K562 (cell line): Measurements from ENCODE around the gene ZNF853. TPM values are rescaled to one million over a fixed set of nuclear protein-coding genes. Genes with fewer than 3 reads are reported as not detected.

Experiments
- BDP1 ChIP-seq: IDR thresholded peaks from 3 replicates; pipeline ENCODE4 v1.6.1; 2011; ENCODE audit not compliant: insufficient read length, insufficient read depth
- CTBP1 ChIP-seq: fragments of 450-650 bp; IDR thresholded peaks from 2 replicates; pipeline ENCODE4 v1.6.1; 2016; ENCODE audit warnings: borderline replicate concordance
- CTCF ChIP-seq, 3 experiments: IDR thresholded peaks in 2 of 3; conservative IDR thresholded peaks in 1 of 3; 2 replicates each; pipeline ENCODE4 v1.5.1; 2011 to 2012; ENCODE audit warnings: low read length in 3 of 3, mild to moderate bottlenecking in 3 of 3, control low read depth in 2 of 3, improper control_type of control experiment in 1 of 3, inconsistent platforms in 1 of 3, low read depth in 1 of 3, mixed read lengths in 1 of 3, moderate library complexity in 1 of 3; ENCODE audit not compliant: insufficient read depth in 2 of 3
- CXXC5 ChIP-seq: fragments of 250-450 bp; sonication (Bioruptor Pico); IDR thresholded peaks from 2 replicates; pipeline ENCODE4 v1.8.0; 2022; ENCODE audit warnings: inconsistent platforms, mild to moderate bottlenecking, moderate library complexity
- EGR1 ChIP-seq: fragments of 450-650 bp; conservative IDR thresholded peaks from 2 replicates; pipeline ENCODE4 v1.6.1; 2017; ENCODE audit warnings: mild to moderate bottlenecking
- FOXK2 ChIP-seq, 2 experiments: fragments of 450-650 bp; IDR thresholded peaks in 1 of 2; conservative IDR thresholded peaks in 1 of 2; 2 replicates each; pipeline ENCODE4 v1.6.1; 2016; ENCODE audit warnings: low read depth in 2 of 2, mild to moderate bottlenecking in 1 of 2
- KHSRP ChIP-seq: fragments of 450-650 bp; IDR thresholded peaks from 2 replicates; pipeline ENCODE4 v1.6.1; 2017
- LEF1 ChIP-seq: fragments of 450-650 bp; IDR thresholded peaks from 2 replicates; pipeline ENCODE4 v1.6.1; 2016; ENCODE audit warnings: mild to moderate bottlenecking
- MCM5 ChIP-seq: fragments of 450-650 bp; IDR thresholded peaks from 2 replicates; pipeline ENCODE4 v1.6.1; 2016; ENCODE audit warnings: low read depth
- MTA3 ChIP-seq: fragments of 450-650 bp; formaldehyde crosslinking; IDR thresholded peaks from 2 replicates; pipeline ENCODE4 v1.6.1; 2017; ENCODE audit warnings: mild to moderate bottlenecking, borderline replicate concordance
- MYBL2 ChIP-seq, 2 experiments: fragments of 450-650 bp in 1 of 2; sonication (generic) in 1 of 2; formaldehyde crosslinking in 1 of 2; IDR thresholded peaks; 2 replicates each; pipeline versions ENCODE4 v1.6.1 to v1.8.1; 2017 to 2022; ENCODE audit warnings: borderline replicate concordance in 1 of 2, inconsistent platforms in 1 of 2, low read depth in 1 of 2, mild to moderate bottlenecking in 1 of 2, missing genetic modification reagents in 1 of 2, moderate library complexity in 1 of 2
- RBBP5 ChIP-seq: fragments of 200-600 bp; sonication (generic); IDR thresholded peaks from 2 replicates; pipeline ENCODE4 v1.6.1; 2012; ENCODE audit warnings: borderline replicate concordance, mild to moderate bottlenecking, low read length, control low read depth, inconsistent platforms; ENCODE audit not compliant: insufficient read depth, poor library complexity, severe bottlenecking
- SMARCE1 ChIP-seq: fragments of 450-650 bp; IDR thresholded peaks from 2 replicates; pipeline ENCODE4 v1.7.1; 2016; ENCODE audit warnings: mild to moderate bottlenecking
- TAF15 ChIP-seq: fragments of 200-400 bp; formaldehyde crosslinking; IDR thresholded peaks from 2 replicates; pipeline ENCODE4 v1.6.1; 2017; ENCODE audit warnings: mild to moderate bottlenecking, low read depth, low read length, moderate library complexity
- TBP ChIP-seq: optimal IDR thresholded peaks from 2 replicates; pipeline ENCODE3; 2011; ENCODE audit warnings: low read depth, low read length, improper control_type of control experiment
- ZBTB11 ChIP-seq, 3 experiments: fragments of 200-800 bp in 1 of 3; fragments of 250-450 bp in 1 of 3; fragments of 450-650 bp in 1 of 3; sonication (Bioruptor Pico) in 1 of 3; sonication (Bioruptor generic) in 1 of 3; formaldehyde crosslinking in 1 of 3; IDR thresholded peaks; 2 replicates each; pipeline versions ENCODE4 v1.6.1 to v1.8.0; 2016 to 2022; ENCODE audit warnings: mild to moderate bottlenecking in 2 of 3, missing genetic modification characterization in 2 of 3, missing compliant biosample characterization in 1 of 3, moderate library complexity in 1 of 3
- ZBTB7A ChIP-seq: IDR thresholded peaks from 2 replicates; pipeline ENCODE4 v1.6.1; 2011; ENCODE audit warnings: low read depth, mild to moderate bottlenecking, low read length, moderate library complexity, borderline replicate concordance; ENCODE audit not compliant: control insufficient read depth
- ZFPM2 ChIP-seq: fragments of 250-450 bp; sonication (Bioruptor Pico); IDR thresholded peaks from 2 replicates; pipeline ENCODE4 v1.5.1; 2022; ENCODE audit warnings: mild to moderate bottlenecking
- ZNF347 ChIP-seq: fragments of 450-650 bp; formaldehyde crosslinking; IDR thresholded peaks from 2 replicates; pipeline ENCODE4 v1.4.0; 2020; ENCODE audit warnings: low read depth, mild to moderate bottlenecking, moderate library complexity
- ZNF511 ChIP-seq: sonication (generic); formaldehyde crosslinking; IDR thresholded peaks from 2 replicates; pipeline ENCODE4 v1.8.0; 2022; ENCODE audit warnings: mild to moderate bottlenecking, missing genetic modification reagents
- ZNF584 ChIP-seq: fragments of 200-800 bp; sonication (Bioruptor generic); IDR thresholded peaks from 2 replicates; pipeline ENCODE4 v1.6.1; 2016; ENCODE audit warnings: low read depth, mild to moderate bottlenecking, missing genetic modification characterization, missing compliant biosample characterization
- ZNF75A ChIP-seq: fragments of 450-650 bp; formaldehyde crosslinking; IDR thresholded peaks from 2 replicates; pipeline ENCODE4 v1.4.0; 2020; ENCODE audit warnings: mild to moderate bottlenecking
- polyA plus RNA-seq, 8 experiments: library from polyadenylated mRNA; depleted of rRNA in 4 of 8; stranded (reverse) in 5 of 8; unstranded in 3 of 8; fragments of >200 nt; fragmentation: Nextera tagmentation in 2 of 8; fragmentation: Illumina TruSeq in 1 of 8; extraction: Ambion mirVana in 2 of 8; extraction: Trizol in 1 of 8; gene quantifications; 2 replicates each; pipeline versions ENCODE4 v1.2.1 to v1.2.3, GENCODE V29; 2011 to 2014; ENCODE audit warnings: inconsistent platforms in 1 of 8, missing spikeins in 1 of 8
- total RNA-seq, 7 experiments: library from RNA; depleted of rRNA in 6 of 7; stranded (reverse); fragments of >200 nt in 6 of 7; fragmentation: Illumina TruSeq in 2 of 7; extraction: Trizol in 2 of 7; gene quantifications; 2 replicates each; pipeline versions ENCODE4 v1.2.1 to v1.2.3, GENCODE V29; 2011 to 2021; ENCODE audit warnings: low replicate concordance in 1 of 7

ZNF853 gene
- total and polyA plus RNA-seq, 9 of the 15 experiments (the other 6 are each of a cell fraction or from before 2014, with no cell fraction given) = 0.03 TPM; not detected in 8

GRCh38 chr7:6577369-6578113 is 37.9 kb upstream of the ZNF853 start, which contains the start of gene ZDHHC4 (continued):
- peak; percentile 31 for TF ChIP-seq RBBP5
- no peak for TF ChIP-seq MYBL2 (IDR thresholded peaks at IDR 0.05; ENCODE audit: low read depth)
- TF ChIP-seq MYBL2 (CRISPR knock-in tag; IDR thresholded peaks at IDR 0.05; ENCODE audit: borderline replicate concordance) = no peak
- TF ChIP-seq TBP = peak; percentile 75
- TF ChIP-seq FOXK2 (conservative IDR thresholded peaks at IDR 0.05 in 1 of 2, IDR thresholded peaks at IDR 0.05 in 1 of 2; ENCODE audit: low read depth in 2 of 2) = peak in 1 of 2 experiments; percentile 35; a peak in 3 of 4 replicates
- TF ChIP-seq MTA3 = peak; percentile 82; the same call in 1 of the 2 replicates
- no peak for TF ChIP-seq SMARCE1
- peak; percentile 78 for TF ChIP-seq ZBTB7A
- TF ChIP-seq MCM5 = no peak
- no peak for TF ChIP-seq TAF15
- peak; percentile 94 for TF ChIP-seq CXXC5 (CRISPR knock-in tag)
- no peak for TF ChIP-seq BDP1
- TF ChIP-seq ZNF511 = peak; percentile 60; the same call in 1 of the 2 replicates
- TF ChIP-seq LEF1 = no peak
- peak in 2 of 3 experiments; percentile 71 to 85; a peak in 4 of 6 replicates for TF ChIP-seq ZBTB11 (CRISPR knock-in tag; IDR thresholded peaks at IDR 0.05)
- TF ChIP-seq EGR1 = peak; percentile 76
- no peak for TF ChIP-seq ZNF75A (CRISPR knock-in tag)
- TF ChIP-seq CTBP1 = peak; percentile 56; the same call in 1 of the 2 replicates
- TF ChIP-seq ZFPM2 = no peak
- TF ChIP-seq KHSRP = no peak
- no peak for TF ChIP-seq ZNF584 (CRISPR knock-in tag)
- TF ChIP-seq ZNF347 = no peak
- TF ChIP-seq CTCF (IDR thresholded peaks at IDR 0.05 in 2 of 3, conservative IDR thresholded peaks at IDR 0.05 in 1 of 3; ENCODE audit: insufficient read depth in 2 of 3, low read depth in 1 of 3, low read length in 3 of 3) = 0 out of 6 replicates have a peak, but pooled peaks of 1 of the 3 experiments have one; percentile 9
